ENCODE measurements around the gene LHFPL3. TPM values are rescaled to one million over a fixed set of nuclear protein-coding genes. Genes with fewer than 3 reads are reported as not detected.
"Not testable (repeated sequence)": the region's sequence is repeated elsewhere in the genome, so short reads cannot be mapped to it uniquely, and the experiment has no call there.

Gene LHFPL3
- total RNA-seq, 2 experiments from 2014 or later: not detected

DNA sequence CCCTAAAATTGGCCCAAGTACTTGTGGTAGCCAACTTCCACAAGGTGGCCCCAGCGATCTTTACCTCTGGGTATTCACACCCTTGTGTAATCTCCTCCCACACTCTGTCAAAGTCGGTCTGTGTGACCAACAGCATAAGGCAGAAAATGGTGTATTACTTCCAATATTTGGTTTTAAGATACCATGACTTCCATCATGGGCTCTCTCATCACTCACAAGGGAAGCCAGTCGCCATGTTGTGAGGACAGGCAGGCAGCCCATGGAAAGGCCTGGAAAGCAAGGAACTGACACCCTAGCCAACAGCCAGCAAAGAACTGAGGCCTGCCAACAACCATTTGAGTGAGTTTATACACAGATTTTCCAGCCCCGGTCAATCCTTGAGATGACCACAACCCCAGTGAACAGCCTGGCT, 594.6 kb downstream of the LHFPL3 start:
- no peaks in the 10 kb centered on the region for H3K36me3 ChIP-seq (ENCODE audit: insufficient read depth, low read length)
- ChIA-PET POLR2A (interaction anchor here (0.5 to 1.1 kb wide), 4 partner anchors 56 to 120 kb away, joined by 3 to 4 read pairs (median 4); no protein-coding TSS in a partner anchor), CTCF (ENCODE audit: unreplicated experiment) (interaction anchor here (0.9 to 1.4 kb wide), 4 partner anchors 22 to 59 kb away, joined by 3 to 8 read pairs (median 4); no protein-coding TSS in a partner anchor)
- TF ChIP-seq, protein P1, sequence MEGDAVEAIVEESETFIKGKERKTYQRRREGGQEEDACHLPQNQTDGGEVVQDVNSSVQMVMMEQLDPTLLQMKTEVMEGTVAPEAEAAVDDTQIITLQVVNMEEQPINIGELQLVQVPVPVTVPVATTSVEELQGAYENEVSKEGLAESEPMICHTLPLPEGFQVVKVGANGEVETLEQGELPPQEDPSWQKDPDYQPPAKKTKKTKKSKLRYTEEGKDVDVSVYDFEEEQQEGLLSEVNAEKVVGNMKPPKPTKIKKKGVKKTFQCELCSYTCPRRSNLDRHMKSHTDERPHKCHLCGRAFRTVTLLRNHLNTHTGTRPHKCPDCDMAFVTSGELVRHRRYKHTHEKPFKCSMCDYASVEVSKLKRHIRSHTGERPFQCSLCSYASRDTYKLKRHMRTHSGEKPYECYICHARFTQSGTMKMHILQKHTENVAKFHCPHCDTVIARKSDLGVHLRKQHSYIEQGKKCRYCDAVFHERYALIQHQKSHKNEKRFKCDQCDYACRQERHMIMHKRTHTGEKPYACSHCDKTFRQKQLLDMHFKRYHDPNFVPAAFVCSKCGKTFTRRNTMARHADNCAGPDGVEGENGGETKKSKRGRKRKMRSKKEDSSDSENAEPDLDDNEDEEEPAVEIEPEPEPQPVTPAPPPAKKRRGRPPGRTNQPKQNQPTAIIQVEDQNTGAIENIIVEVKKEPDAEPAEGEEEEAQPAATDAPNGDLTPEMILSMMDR (conservative IDR thresholded peaks at IDR 0.05; ENCODE audit: low read length): peak; percentile 97
- no peak for TF ChIP-seq EZH2phosphoT487 (IDR thresholded peaks at IDR 0.05; ENCODE audit: borderline replicate concordance, low read depth, low read length)
- H3K4me1 ChIP-seq (ENCODE audit: insufficient read depth, low read length, poor library complexity, severe bottlenecking): peaks cover 11% of the 10 kb centered on the region
- peak overlapping the region; percentile 98 for H2AFZ ChIP-seq (ENCODE audit: low read length)
- peak; percentile 92 for DNase-seq (ENCODE audit: low spot score)
- H3K4me3 ChIP-seq (ENCODE audit: low read depth, low read length, poor library complexity, severe bottlenecking): no peak overlapping the region
- H3K9me2 ChIP-seq (ENCODE audit: insufficient read depth, low read length): no peaks in the 10 kb centered on the region
- H3K79me2 ChIP-seq (ENCODE audit: insufficient read depth, low read depth, low read length): no peaks in the 10 kb centered on the region
- no peaks in the 10 kb centered on the region for H3K9me3 ChIP-seq (ENCODE audit: low read length)
- no peak overlapping the region for H3K27ac ChIP-seq (ENCODE audit: low read depth, low read length, poor library complexity, severe bottlenecking)
- peak overlapping the region; percentile 43; the same call in 1 of the 2 replicates for H3K4me2 ChIP-seq (ENCODE audit: low read length)
- no TSS peak for BruUV-seq (replicated peaks)
- intact Hi-C loops (cut with micrococcal nuclease; ENCODE audit: unreplicated experiment): loop anchor here (1.0 to 5.0 kb wide), 9 partner anchors 22 to 666 kb away; no protein-coding TSS in a partner anchor
- H4K20me1 ChIP-seq (ENCODE audit: insufficient read depth, low read length): no peaks in the 10 kb centered on the region

DNA sequence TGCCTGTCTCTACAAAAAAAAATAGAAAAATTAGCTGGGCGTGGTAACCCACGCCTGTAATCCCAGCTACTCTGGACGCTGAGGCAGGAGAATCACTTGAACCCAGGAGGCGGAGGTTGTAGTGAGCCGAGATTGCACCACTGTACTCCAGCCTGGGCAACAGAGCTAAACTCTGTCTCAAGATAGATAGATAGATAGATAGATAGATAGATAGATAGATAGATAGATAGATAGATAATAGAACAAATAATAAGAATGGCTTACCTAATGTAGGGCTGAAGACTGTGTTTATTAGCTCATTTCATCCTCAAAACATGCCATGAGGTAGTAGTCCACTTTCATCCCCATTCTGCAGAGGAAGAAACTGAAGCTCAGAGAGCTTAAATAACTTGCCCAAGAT, 597.8 kb downstream of the LHFPL3 start:
- H3K9me3 ChIP-seq (ENCODE audit: low read length); H4K20me1 ChIP-seq (ENCODE audit: insufficient read depth, low read length); H3K4me2 ChIP-seq (ENCODE audit: low read length); BruUV-seq (replicated peaks); DNase-seq (ENCODE audit: low spot score); intact Hi-C loops (cut with micrococcal nuclease; ENCODE audit: unreplicated experiment); H3K79me2 ChIP-seq (ENCODE audit: insufficient read depth, low read depth, low read length); H3K36me3 ChIP-seq (ENCODE audit: insufficient read depth, low read length); H2AFZ ChIP-seq (ENCODE audit: low read length); H3K27ac ChIP-seq (ENCODE audit: low read depth, low read length, poor library complexity, severe bottlenecking); H3K4me3 ChIP-seq (ENCODE audit: low read depth, low read length, poor library complexity, severe bottlenecking); H3K9me2 ChIP-seq (ENCODE audit: insufficient read depth, low read length): not testable (repeated sequence)
- peaks cover 11% of the 10 kb centered on the region for H3K4me1 ChIP-seq (ENCODE audit: insufficient read depth, low read length, poor library complexity, severe bottlenecking)
- ChIA-PET CTCF (ENCODE audit: unreplicated experiment) (interaction anchor here (1.0 to 1.1 kb wide), 3 partner anchors 20 to 56 kb away, joined by 3 to 4 read pairs (median 3); no protein-coding TSS in a partner anchor), POLR2A (interaction anchor here (0.5 to 2.1 kb wide), 11 partner anchors 10 to 1100 kb away, joined by 3 to 10 read pairs (median 4); no protein-coding TSS in a partner anchor)

DNA sequence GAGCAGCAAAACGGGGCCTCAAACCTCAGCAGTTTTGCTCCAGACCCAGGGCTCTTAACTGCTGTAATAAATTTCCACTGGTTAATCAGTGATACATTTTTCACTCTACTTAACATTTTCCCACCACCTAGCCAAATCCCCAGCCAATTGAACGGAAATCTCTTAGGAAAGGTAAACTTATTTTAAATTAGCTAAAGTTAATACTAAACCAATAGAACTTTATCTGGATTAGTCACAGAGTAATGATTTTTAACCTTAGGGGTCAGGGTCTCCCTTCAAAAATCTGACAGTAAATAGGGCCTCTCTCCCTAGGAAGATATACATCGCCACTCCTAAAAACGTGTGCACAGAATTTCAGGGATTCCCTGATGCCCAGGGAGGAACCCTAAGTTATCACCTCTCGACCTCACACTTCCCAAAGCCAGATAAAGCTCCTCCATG, 598.2 kb downstream of the LHFPL3 start:
- Histone ChIP-seq H3K36me3 (ENCODE audit: insufficient read depth, low read length) (no peaks in the 10 kb centered on the region), H4K20me1 (ENCODE audit: insufficient read depth, low read length) (no peaks in the 10 kb centered on the region), H3K27ac (ENCODE audit: low read depth, low read length, poor library complexity, severe bottlenecking) (no peak overlapping the region), H3K4me2 (ENCODE audit: low read length) (no peak overlapping the region), H3K9me2 (ENCODE audit: insufficient read depth, low read length) (no peaks in the 10 kb centered on the region), H3K9me3 (ENCODE audit: low read length) (no peaks in the 10 kb centered on the region), H2AFZ (ENCODE audit: low read length) (no peak overlapping the region), H3K4me3 (ENCODE audit: low read depth, low read length, poor library complexity, severe bottlenecking) (no peak overlapping the region), H3K79me2 (ENCODE audit: insufficient read depth, low read depth, low read length) (no peaks in the 10 kb centered on the region), H3K4me1 (ENCODE audit: insufficient read depth, low read length, poor library complexity, severe bottlenecking) (peaks cover 11% of the 10 kb centered on the region)
- ChIA-PET POLR2A (interaction anchor here (0.5 to 2.1 kb wide), 12 partner anchors 10 to 1099 kb away, joined by 3 to 10 read pairs (median 4); no protein-coding TSS in a partner anchor), CTCF (ENCODE audit: unreplicated experiment) (interaction anchor here (0.6 to 1.3 kb wide), 6 partner anchors 13 to 225 kb away, joined by 3 to 4 read pairs (median 3); no protein-coding TSS in a partner anchor)
- intact Hi-C loops (cut with micrococcal nuclease; ENCODE audit: unreplicated experiment): no loop called here
- DNase-seq (ENCODE audit: low spot score): no peak
- no TSS peak for BruUV-seq (replicated peaks)
- TF ChIP-seq, protein P1 (conservative IDR thresholded peaks at IDR 0.05; ENCODE audit: low read length): no peak
- TF ChIP-seq EZH2phosphoT487 (IDR thresholded peaks at IDR 0.05; ENCODE audit: borderline replicate concordance, low read depth, low read length): no peak

All from OCI-LY7 (cell line).